Stimulated activated CD8-positive, alpha-beta memory T cell treated with anti-CD3 and anti-CD28 coated beads, Interleukin-7, amount 100 ng/mL, for 24 hours (primary cell): ENCODE results near the gene YIF1B.
A peak's percentile ranks its signal among the peaks of the same experiment; 100 is the strongest.
"Not testable (repeated sequence)": the region's sequence is repeated elsewhere in the genome, so short reads cannot be mapped to it uniquely, and the experiment has no call there.

Source experiments
- DNase-seq: peaks from one replicate; pipeline ENCODE4 v3.0.0-alpha.2; 2020; ENCODE audit warnings: low read depth

Gene YIF1B

GRCh38 chr19:38276942-38277517, 38.7 kb downstream of the YIF1B start:
- no peak for DNase-seq

- DNase-seq = no peak
Measured at GRCh38 chr19:38274739-38275138, 41.0 kb downstream of the YIF1B start.

GRCh38 chr19:38273499-38273898, 42.2 kb downstream of the YIF1B start:
- no peak for DNase-seq

GRCh38 chr19:38270587-38271167, 45.1 kb downstream of the YIF1B start:
- no peak for DNase-seq

DNA sequence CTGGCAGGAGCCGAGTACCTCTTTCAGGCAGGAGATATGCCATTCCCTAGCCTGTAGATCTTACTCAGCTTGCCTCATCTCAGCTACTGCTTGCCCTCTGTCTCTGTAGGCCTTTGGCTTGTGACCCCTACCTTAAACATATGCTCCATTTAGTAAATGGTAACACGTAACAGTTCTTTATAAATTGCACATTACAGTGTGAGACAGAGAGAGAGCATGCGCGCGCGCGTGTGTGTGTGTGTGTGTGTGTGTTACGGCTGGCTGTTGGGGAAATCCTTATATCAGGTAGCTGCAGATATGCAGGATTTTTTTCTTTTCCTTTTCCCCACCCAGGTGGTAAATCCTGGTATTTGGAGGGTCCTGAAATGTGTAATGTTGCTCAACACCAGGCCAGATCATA, 47.2 kb downstream of the YIF1B start:
- no peak for DNase-seq

DNA sequence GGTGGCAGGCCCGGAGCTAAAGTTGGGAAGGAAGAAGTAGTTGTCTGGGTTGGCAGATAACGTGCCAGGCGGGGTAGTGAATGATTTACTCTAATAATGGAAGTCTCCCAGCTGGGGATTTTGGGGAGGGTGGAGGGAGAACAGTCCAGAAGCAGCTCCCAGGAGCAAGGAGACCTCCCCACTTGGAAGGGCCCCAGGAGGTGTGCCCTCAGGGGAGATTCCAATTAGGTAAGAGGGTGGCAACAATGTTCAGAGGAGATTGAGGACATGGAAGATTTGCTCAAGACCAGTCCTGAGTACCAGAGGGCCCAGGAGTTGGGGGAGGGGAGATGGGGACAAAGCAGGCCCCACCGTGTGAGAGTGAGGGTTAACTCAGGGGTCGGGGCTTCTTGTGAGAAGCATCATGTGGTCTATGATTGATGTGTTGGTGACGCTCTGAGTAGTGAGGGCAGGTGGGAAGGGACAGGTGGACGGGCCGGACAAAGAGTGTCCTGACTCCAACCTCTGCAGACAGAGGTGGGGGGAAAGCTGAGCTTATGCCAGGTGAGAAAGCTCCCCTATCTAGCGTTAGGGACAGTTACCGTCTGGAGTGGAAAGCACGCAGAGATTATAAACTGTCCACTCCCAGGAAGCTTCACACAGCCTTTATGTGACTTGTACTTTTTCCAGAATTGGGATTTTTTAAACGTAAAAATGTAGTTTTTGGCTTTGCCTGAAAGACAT, 47.8 kb downstream of the YIF1B start:
- DNase-seq = no peak

DNA sequence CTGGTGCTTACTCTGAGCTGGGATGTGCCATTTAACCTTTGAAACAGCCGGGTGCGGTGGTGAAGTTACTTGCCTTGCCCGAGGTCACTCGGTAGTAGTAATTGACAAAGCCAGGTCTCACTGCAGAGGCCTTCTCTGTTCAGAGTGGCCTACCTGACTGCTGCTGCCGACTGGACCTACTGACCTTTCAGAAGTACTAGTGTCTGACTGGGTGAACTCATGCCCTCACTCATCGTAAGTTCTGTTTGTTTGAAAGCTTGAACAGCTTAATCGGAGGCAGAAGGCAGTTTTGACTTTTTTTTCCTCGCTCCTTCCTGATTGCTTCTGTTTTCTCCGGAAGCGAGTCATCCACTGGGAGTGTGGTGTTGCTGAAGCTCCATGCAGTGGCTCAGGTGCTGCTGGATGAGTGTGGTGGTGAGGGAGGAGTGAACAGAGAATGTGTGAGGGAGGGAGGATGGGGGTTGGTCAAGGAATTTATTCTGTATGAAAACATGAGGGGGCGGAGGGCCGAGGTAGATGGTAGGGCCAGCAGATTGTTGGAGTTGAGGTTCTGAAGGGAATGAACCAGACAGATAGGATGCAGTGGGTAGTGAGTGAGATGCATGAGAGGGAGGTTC, 48.7 kb downstream of the YIF1B start:
- DNase-seq = no peak

DNA sequence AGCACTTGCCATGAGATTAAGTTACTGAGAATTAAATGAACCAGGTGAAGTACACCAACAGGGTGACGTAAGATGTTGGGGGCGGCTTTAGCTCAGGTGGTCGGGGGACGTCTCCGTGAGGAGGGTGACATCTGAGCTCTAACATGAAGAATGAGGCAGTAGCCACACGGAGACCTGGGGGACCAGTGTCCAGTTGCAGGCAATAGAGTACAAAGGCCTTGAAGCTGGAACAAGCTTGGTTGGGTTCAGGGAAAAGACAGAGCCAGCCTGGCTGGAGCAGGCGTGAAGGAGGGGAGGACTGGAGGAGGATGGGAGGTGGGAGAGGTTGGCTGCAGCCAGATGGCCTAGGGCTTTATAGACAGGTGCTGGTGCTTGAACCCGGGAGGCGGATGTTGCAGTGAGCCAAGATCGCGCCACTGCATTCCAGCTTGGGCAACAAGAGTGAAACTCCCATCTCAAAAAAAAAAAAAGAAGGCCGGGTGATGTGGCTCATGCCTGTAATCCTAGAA, 49.8 kb downstream of the YIF1B start:
- no peak for DNase-seq

DNA sequence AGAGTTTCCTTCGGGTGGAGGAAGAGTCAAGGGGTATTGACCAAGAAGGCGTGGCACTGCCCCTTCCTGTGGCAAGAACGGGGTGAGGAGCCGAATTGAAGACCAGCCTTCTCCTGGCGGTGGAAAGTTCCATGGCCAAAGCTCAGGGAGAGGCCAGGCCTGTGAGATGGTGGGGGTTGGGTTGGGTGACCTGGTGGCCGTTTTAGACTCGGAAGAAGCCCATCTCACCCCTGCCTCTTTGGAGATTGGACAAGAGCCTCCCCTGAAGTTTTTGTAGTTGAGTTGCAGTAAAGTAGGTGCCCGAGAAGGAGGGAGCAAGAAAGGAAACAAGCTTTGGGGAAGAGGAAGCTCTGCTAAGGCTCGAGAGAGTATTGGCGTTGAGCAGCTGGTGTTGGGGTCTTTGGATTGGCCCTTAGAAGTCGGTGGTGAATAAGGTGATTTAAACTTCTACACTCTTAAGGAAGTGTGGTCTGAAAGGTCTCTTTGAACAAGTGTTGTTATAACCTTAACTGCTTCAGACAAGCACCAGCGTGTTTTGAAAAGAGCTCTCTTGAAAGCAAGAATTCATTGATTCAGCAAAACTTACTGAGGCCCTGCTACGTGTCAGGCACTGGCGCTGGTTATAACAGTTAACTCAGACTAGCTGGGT, 50.4 kb downstream of the YIF1B start:
- DNase-seq = no peak

DNA sequence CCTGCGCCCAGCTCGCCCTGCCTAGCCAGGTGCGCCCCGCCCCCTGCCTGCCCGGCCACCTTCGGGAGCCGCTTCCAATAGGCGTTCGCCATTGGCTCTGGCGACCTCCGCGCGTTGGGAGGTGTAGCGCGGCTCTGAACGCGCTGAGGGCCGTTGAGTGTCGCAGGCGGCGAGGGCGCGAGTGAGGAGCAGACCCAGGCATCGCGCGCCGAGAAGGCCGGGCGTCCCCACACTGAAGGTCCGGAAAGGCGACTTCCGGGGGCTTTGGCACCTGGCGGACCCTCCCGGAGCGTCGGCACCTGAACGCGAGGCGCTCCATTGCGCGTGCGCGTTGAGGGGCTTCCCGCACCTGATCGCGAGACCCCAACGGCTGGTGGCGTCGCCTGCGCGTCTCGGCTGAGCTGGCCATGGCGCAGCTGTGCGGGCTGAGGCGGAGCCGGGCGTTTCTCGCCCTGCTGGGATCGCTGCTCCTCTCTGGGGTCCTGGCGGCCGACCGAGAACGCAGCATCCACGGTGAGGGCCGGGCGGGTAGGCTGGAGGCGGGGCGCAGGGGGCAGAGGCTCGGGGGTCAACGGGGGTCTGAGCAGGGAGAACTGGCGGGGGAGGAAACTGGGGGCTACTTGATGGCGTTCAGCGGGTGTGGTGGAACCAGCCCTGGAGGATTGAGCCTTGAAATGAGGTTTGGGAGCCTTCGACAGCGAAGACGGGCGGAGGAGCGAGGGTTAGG, 51.1 kb downstream of the YIF1B start, which contains the start of gene SPINT2:
TSS of gene SPINT2 (plus strand) at position 88 of the 727 bp plus-strand sequence. CDS start at position 408, 320 bp downstream.
- DNase-seq = no peak

DNA sequence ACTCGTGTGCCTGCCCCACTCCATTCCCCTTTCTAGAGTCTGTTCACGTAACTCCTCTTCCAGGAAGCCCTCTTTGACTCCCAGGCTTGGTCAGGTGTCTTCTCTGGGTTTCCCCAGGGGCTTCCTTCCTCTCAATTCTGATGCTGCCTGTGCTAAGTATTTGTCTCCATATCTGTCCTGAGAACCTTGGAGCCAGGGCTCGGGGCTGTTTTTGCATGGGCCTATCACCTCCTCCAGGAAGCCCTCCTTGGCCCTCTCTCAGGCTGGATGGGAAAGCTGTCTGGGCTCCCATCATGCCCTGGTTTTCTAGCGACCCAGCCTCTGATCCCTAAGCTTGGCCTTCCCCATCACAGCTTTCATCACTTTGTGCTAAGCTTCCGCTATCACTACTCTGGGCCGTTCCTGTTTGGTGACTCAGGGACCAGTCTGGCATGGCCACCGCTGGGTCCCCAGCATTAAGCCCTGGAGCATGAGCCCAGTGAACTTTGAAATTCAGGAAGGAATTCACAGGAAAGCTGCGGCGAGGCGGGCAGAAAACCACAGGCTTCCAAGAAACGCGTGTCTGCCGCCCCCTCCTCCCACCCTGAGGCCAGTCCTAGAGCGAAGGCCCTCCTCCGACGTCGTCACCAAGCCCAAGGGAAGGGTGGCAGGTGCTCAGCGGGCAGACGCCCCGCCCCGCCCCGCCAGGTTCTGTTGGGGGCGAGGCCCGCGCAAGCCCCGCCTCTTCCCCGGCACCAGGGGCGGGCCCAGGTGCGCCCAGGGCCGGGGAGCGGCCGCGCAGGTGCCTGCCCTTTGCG, 51.9 kb downstream of the YIF1B start:
- peak; percentile 26 for DNase-seq

DNA sequence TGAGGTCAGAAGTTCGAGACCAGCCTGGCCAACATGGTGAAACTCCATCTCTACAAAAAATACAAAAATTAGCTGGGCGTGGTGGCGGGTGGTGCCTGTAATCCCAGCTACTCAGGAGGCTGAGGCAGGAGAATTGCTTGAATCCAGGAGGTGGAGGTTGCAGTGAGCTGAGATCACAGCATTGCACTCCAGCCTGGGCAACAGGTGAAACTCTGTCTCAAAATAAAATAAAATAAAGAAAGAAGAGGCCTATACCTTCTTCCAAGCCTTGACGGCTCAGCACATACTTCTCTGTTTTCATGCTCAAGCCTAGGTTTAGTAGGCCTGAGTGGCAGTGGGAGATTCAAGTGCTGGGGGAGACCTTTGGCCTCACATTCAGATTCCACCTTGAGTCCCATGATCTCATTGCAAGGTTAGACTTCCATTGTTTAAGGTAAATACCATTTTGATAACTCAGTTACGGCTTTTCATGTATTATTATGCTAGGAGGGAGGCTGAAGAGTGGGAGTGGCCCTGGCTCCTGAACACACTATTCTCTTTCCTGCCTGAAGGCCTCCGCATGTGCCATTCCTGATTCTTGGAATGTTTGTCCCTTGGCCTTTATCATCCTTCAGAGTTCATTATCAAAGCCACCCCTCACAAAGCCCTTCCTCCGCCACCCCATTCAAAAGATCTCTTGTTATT, 53.0 kb downstream of the YIF1B start:
- no peak for DNase-seq

DNA sequence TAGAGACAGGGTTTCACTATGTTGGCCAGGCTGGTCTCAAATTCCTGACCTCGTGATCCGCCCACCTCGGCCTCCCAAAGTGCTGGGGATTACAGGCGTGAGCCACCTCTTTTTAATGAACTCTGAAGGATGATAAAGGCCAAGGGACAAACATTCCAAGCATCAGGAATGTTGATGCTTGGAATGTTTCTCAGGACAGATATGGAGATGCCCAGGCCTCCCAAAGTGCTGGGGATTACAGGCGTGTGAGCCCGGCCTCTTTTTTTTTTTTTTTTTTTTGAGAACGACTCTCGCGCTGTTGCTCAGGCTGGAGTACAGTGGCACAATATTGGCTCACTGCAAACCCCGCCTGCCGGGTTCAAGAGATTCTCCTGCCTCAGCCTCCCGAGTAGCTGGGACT, 53.8 kb downstream of the YIF1B start:
- DNase-seq = not testable (repeated sequence)

- DNase-seq = no peak
Measured at GRCh38 chr19:38255383-38256014, 60.2 kb downstream of the YIF1B start.

DNA sequence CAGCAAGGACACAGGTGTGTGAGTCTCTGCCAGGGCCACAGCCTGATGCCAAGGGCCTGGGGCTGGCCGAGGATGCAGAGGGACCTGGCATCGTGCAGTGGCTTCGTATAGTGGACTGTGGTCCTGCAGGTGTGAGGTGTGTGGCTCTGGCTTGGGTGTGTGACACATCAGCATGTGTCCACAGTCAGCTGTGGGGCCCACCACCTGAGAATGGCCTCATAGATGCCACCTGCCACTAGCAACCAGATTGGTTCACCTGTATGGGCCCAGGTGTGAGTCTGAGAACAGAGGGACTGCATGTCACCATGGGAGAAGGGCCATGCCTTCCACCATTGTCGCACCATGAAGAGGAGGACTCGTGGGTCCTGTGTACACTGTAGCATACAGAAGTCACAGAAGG, 62.0 kb downstream of the YIF1B start:
- no peak for DNase-seq
